Measurements from ENCODE around the gene PGF. TPM values are rescaled to one million over a fixed set of nuclear protein-coding genes. Genes with fewer than 3 reads are reported as not detected.

The PGF gene
- total and polyA plus RNA-seq, 4 donors = 3.0 to 10.0 (median 6.8) TPM

- 92 to 97% methylated on average over 9 to 10 of the region's 10 CpGs for WGBS, 2 donors
- DNase-seq = no peak
- H3K27ac ChIP-seq (ENCODE audit: low read depth in 1 of 2, low read length in 1 of 2) = no peak overlapping the region
These were observed 45.5 kb downstream of the PGF start for GRCh38 chr14:74909911-74910310.

GRCh38 chr14:74909501-74909900 is 45.9 kb downstream of the PGF start:
- H3K9me3 ChIP-seq (ENCODE audit: control insufficient read depth in 4 of 4, insufficient read depth in 3 of 4, low read length in 3 of 4) = no peaks in the 10 kb centered on the region
- ATAC-seq (ENCODE audit: insufficient read depth, low FRiP score) (no peak), DNase-seq (no peak)
- no peak for TF ChIP-seq CTCF (IDR thresholded peaks at IDR 0.05; ENCODE audit: control extremely low read depth, extremely low read depth)
- H3K27ac ChIP-seq (ENCODE audit: low read depth in 1 of 2, low read length in 1 of 2) = no peak overlapping the region
- peaks cover 0 to 10% (median 1%) of the 10 kb centered on the region in 4 donors for H3K36me3 ChIP-seq (ENCODE audit: control insufficient read depth in 4 of 4, insufficient read depth in 4 of 4, low read length in 4 of 4)
- H3K9ac ChIP-seq (ENCODE audit: insufficient read depth in 1 of 2, low read length in 2 of 2) = no peak overlapping the region
- H3K4me3 ChIP-seq = no peak overlapping the region
- 90 to 95% methylated on average over 14 of the region's 14 CpGs for WGBS, 2 donors
- H3K4me1 ChIP-seq (ENCODE audit: control insufficient read depth in 5 of 5, insufficient read depth in 5 of 5, low read length in 5 of 5) = peaks cover 0 to 18% (median 7%) of the 10 kb centered on the region in 5 donors
- H3K27me3 ChIP-seq (ENCODE audit: control insufficient read depth in 3 of 3, insufficient read depth in 3 of 3, low read length in 2 of 3) = no peaks in the 10 kb centered on the region

More at GRCh38 chr14:74909911-74910310, 45.5 kb downstream of the PGF start:
- Histone ChIP-seq H3K9me3 (ENCODE audit: control insufficient read depth in 4 of 4, insufficient read depth in 3 of 4, low read length in 3 of 4) (no peaks in the 10 kb centered on the region), H3K4me1 (ENCODE audit: control insufficient read depth in 5 of 5, insufficient read depth in 5 of 5, low read length in 5 of 5) (peaks cover 0 to 18% (median 7%) of the 10 kb centered on the region in 5 donors), H3K36me3 (ENCODE audit: control insufficient read depth in 4 of 4, insufficient read depth in 4 of 4, low read length in 4 of 4) (peaks cover 0 to 10% (median 1%) of the 10 kb centered on the region in 4 donors), H3K4me3 (no peak overlapping the region), H3K27me3 (ENCODE audit: control insufficient read depth in 3 of 3, insufficient read depth in 3 of 3, low read length in 2 of 3) (no peaks in the 10 kb centered on the region), H3K9ac (ENCODE audit: insufficient read depth in 1 of 2, low read length in 2 of 2) (no peak overlapping the region)
- no peak for TF ChIP-seq CTCF (IDR thresholded peaks at IDR 0.05; ENCODE audit: control extremely low read depth, extremely low read depth)
- ATAC-seq (ENCODE audit: insufficient read depth, low FRiP score) = no peak

- no peaks in the 10 kb centered on the region for H3K9me3 ChIP-seq (ENCODE audit: control insufficient read depth in 4 of 4, insufficient read depth in 3 of 4, low read length in 3 of 4)
- WGBS, 2 donors = 74 to 90% methylated on average over 9 of the region's 9 CpGs
- no peak for DNase-seq
- no peak overlapping the region for H3K9ac ChIP-seq (ENCODE audit: insufficient read depth in 1 of 2, low read length in 2 of 2)
- ATAC-seq (ENCODE audit: insufficient read depth, low FRiP score) = no peak
- H3K36me3 ChIP-seq (ENCODE audit: control insufficient read depth in 4 of 4, insufficient read depth in 4 of 4, low read length in 4 of 4) = peaks cover under 1 to 10% (median 2%) of the 10 kb centered on the region in 4 donors
- H3K4me3 ChIP-seq = no peak overlapping the region
- no peaks in the 10 kb centered on the region for H3K27me3 ChIP-seq (ENCODE audit: control insufficient read depth in 3 of 3, insufficient read depth in 3 of 3, low read length in 2 of 3)
- no peak overlapping the region for H3K27ac ChIP-seq (ENCODE audit: low read depth in 1 of 2, low read length in 1 of 2)
- no peak for TF ChIP-seq CTCF (IDR thresholded peaks at IDR 0.05; ENCODE audit: control extremely low read depth, extremely low read depth)
- H3K4me1 ChIP-seq (ENCODE audit: control insufficient read depth in 5 of 5, insufficient read depth in 5 of 5, low read length in 5 of 5) = peaks cover 0 to 14% (median 4%) of the 10 kb centered on the region in 5 donors
These were observed 46.5 kb downstream of the PGF start for GRCh38 chr14:74908861-74909341.

GRCh38 chr14:74907744-74908143 is 47.7 kb downstream of the PGF start:
- H3K27ac ChIP-seq (ENCODE audit: low read depth in 1 of 2, low read length in 1 of 2) = no peak overlapping the region
- no peak for TF ChIP-seq CTCF (IDR thresholded peaks at IDR 0.05; ENCODE audit: control extremely low read depth, extremely low read depth)
- WGBS, 2 donors = 44 to 59% methylated on average over 6 of the region's 6 CpGs

More at GRCh38 chr14:74907744-74908143, 47.7 kb downstream of the PGF start:
- ATAC-seq (ENCODE audit: insufficient read depth, low FRiP score) (no peak), DNase-seq (peak; percentile 32 to 40 (median 40))
- Histone ChIP-seq H3K27me3 (ENCODE audit: control insufficient read depth in 3 of 3, insufficient read depth in 3 of 3, low read length in 2 of 3) (no peaks in the 10 kb centered on the region), H3K9me3 (ENCODE audit: control insufficient read depth in 4 of 4, insufficient read depth in 3 of 4, low read length in 3 of 4) (peaks cover 0 to 1% (median 0%) of the 10 kb centered on the region in 4 donors), H3K4me1 (ENCODE audit: control insufficient read depth in 5 of 5, insufficient read depth in 5 of 5, low read length in 5 of 5) (peaks cover 0 to 14% (median 4%) of the 10 kb centered on the region in 5 donors), H3K4me3 (no peak overlapping the region), H3K36me3 (ENCODE audit: control insufficient read depth in 4 of 4, insufficient read depth in 4 of 4, low read length in 4 of 4) (peaks cover 4 to 16% (median 8%) of the 10 kb centered on the region in 4 donors), H3K9ac (ENCODE audit: insufficient read depth in 1 of 2, low read length in 2 of 2) (no peak overlapping the region)
